Activated CD4-positive, alpha-beta T cell treated with anti-CD3 and anti-CD28 coated beads for 36 hours (primary cell): ENCODE results near the gene TXNRD3. TPM values are rescaled to one million over a fixed set of nuclear protein-coding genes. Genes with fewer than 3 reads are reported as not detected.

Experiments
- ATAC-seq: fragments of 200-7000 bp; cut with Tn5 transposase; one replicate; pipeline ENCODE4 v1.10.0; 2021; ENCODE audit warnings: mild to moderate bottlenecking, moderate library complexity
- CTCF ChIA-PET: fragments of 350-600 bp; sonication (Branson Sonifier 250); formaldehyde crosslinking; loops from one replicate; lab custom pipeline; 2021; ENCODE audit warnings: antibody characterized with exemption; lab: Charles Lee
- POLR2A ChIA-PET: fragments of 350-600 bp; sonication (Branson Sonifier 250); formaldehyde crosslinking; loops from one replicate; lab custom pipeline; 2021; ENCODE audit warnings: antibody characterized with exemption, inconsistent platforms; lab: Charles Lee
- DNase-seq: peaks from one replicate; pipeline ENCODE4 v3.0.0-alpha.2; 2020
- H3K27ac Mint-ChIP-seq: one replicate; pipeline ENCODE4 v1.8.0; 2021; ENCODE audit warnings: mixed read lengths
- H3K27me3 Mint-ChIP-seq: one replicate; pipeline ENCODE4 v1.8.0; 2021; ENCODE audit warnings: mixed read lengths
- H3K36me3 Mint-ChIP-seq: one replicate; pipeline ENCODE4 v1.8.0; 2021; ENCODE audit warnings: low read depth, mixed read lengths
- H3K4me1 Mint-ChIP-seq: one replicate; pipeline ENCODE4 v1.8.0; 2021; ENCODE audit warnings: mixed read lengths
- H3K4me3 Mint-ChIP-seq: one replicate; pipeline ENCODE4 v1.8.0; 2021; ENCODE audit warnings: mild to moderate bottlenecking, moderate library complexity, mixed read lengths
- H3K9me3 Mint-ChIP-seq: one replicate; pipeline ENCODE4 v1.8.0; 2021; ENCODE audit warnings: low read depth, mixed read lengths
- intact Hi-C, 2 experiments: fragments of 100-400 bp; cut with DNase I in 1 of 2; cut with micrococcal nuclease in 1 of 2; formaldehyde crosslinking; loops; one replicate each; pipeline versions ENCODE4 v1.14.2 to v1.15.1; 2022 to 2024; cut with DNase I, micrococcal nuclease
- total RNA-seq, 2 experiments: library from RNA; stranded (reverse); gene quantifications; one replicate each; pipeline ENCODE4 v1.2.3, GENCODE V29; 2021

The TXNRD3 gene
- 1 to 10 TPM; 2.5 to 3.5 TPM for total RNA-seq

DNA sequence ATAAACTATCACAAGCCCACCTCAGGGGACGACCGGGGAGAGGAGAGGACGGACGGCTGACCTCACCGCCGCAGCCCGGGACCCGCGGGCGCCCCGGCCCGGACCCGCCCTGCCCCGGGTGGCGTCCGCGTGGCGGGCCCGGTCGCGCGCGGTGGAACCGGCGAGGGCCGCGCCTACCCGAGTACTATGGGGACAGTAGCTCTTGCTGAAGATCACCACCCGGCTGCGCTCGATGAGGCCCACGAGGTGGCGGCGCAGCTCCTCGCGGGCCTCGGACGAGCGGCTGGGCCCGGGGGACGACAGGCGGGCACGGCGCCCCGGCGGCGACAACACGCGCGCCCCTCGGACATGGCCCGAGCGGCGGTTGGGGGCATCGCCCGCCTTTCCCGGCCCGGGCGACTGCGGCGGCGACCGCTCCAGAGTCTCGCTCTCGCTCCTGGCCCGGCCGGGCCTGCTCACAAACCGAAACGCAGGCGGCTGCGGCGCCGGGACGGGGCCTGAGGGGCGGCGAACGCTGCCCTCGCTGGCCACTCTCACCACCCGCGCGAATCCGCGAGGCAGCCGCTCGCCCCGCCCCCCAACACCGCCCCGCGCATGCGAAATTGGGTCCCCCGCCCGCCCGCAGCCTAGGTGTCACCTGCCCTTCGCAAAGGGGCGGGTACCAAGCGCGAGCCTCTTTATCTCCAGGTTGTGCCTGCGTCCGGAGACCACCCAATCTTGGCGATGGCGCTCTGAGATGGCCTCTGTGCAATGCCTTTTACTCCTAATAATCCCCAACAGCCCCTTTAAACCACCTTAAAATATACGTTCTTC, at the start of gene TXNRD3:
Gene TXNRD3 (minus strand): TSS at position 554 of the 813 bp plus-strand sequence.
- Mint-ChIP-seq H3K9me3 (no peaks in the 10 kb centered on the region), H3K36me3 (peaks cover 3% of the 10 kb centered on the region), H3K27me3 (peaks cover 5% of the 10 kb centered on the region), H3K27ac (peak within 1 kb of the TSS; percentile 60), H3K4me1 (peaks cover 6% of the 10 kb centered on the region), H3K4me3 (peak within 1 kb of the TSS; percentile 74)
- intact Hi-C loops: loop anchor here in 1 of 2 experiments (1.0 kb wide), 3 partner anchors 50 to 328 kb away; partner anchors contain the start of genes CHCHD6 and ZXDC
- ChIA-PET POLR2A (no interaction called here), CTCF (interaction anchor here (0.7 kb wide), 2 partner anchors 28 to 965 kb away, joined by 3 read pairs; no protein-coding TSS in a partner anchor)
- peak; percentile 95 for ATAC-seq
- peak; percentile 87 for DNase-seq

GRCh38 chr3:126703512-126704493, 48.9 kb upstream of the TXNRD3 start, which contains the start of gene CHCHD6:
Gene CHCHD6 (plus strand): TSS chr3:126704240. CDS start chr3:126704313, 73 bp downstream.
- H3K9me3 Mint-ChIP-seq: no peaks in the 10 kb centered on the region
- peaks cover 9% of the 10 kb centered on the region for H3K27me3 Mint-ChIP-seq
- CTCF ChIA-PET: interaction anchor here (1.5 to 1.7 kb wide), 2 partner anchors 11 to 25 kb away, joined by 5 to 7 read pairs; no protein-coding TSS in a partner anchor
- POLR2A ChIA-PET: no interaction called here
- peak within 1 kb of the TSS; percentile 92 for H3K4me3 Mint-ChIP-seq
- H3K27ac Mint-ChIP-seq: peak within 1 kb of the TSS; percentile 82
- peaks cover 11% of the 10 kb centered on the region for H3K36me3 Mint-ChIP-seq
- ATAC-seq: peak; percentile 99
- DNase-seq: peak; percentile 98
- H3K4me1 Mint-ChIP-seq: peaks cover 23% of the 10 kb centered on the region
- intact Hi-C loops: loop anchor here (1.0 to 10.0 kb wide), 12 partner anchors 49 to 1348 kb away; partner anchors contain the start of genes ABTB1 (in 1 of the 2), MCM2 (in 1 of the 2), PLXNA1 (in 1 of the 2) and SEC61A1 (in 1 of the 2)

GRCh38 chr3:126699011-126699410, 44.1 kb upstream of the TXNRD3 start:
- intact Hi-C loops: no loop called here
- CTCF ChIA-PET: interaction anchor here (0.6 kb wide), 1 partner anchor 845 kb away, joined by 4 read pairs; no protein-coding TSS in a partner anchor
- POLR2A ChIA-PET: no interaction called here
- Mint-ChIP-seq H3K36me3 (no peaks in the 10 kb centered on the region), H3K27me3 (peaks cover 34% of the 10 kb centered on the region), H3K4me3 (no peak overlapping the region), H3K4me1 (peaks cover 9% of the 10 kb centered on the region), H3K27ac (no peak overlapping the region), H3K9me3 (no peaks in the 10 kb centered on the region)
- DNase-seq: no peak
- ATAC-seq: no peak

- H3K4me1 Mint-ChIP-seq: no peaks in the 10 kb centered on the region
Measured at GRCh38 chr3:126696701-126697267, 41.9 kb upstream of the TXNRD3 start.

DNA sequence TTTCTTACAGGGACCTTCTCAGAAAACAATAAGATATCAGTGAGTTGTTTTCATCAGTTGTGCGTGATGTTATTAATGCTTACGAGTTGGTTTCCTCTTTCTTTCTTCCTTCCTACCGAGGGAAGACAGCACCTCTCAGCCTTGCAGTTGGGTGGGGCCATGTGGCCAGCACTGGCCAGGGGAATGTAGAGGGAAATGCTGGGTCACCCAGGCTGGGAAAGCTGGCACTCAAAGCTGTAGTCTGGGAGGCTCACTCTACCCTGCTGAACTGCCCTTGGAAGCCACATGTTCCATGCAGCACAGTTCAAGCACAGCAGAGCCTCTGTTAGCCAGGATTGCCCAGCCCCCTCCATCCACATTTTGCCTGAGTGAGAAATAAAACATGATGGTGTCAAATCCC, 39.0 kb upstream of the TXNRD3 start:
- H3K4me3 Mint-ChIP-seq: no peak overlapping the region
- CTCF ChIA-PET: interaction anchor here (0.7 kb wide), 1 partner anchor 340 kb away, joined by 3 read pairs; no protein-coding TSS in a partner anchor
- H3K4me1 Mint-ChIP-seq: no peaks in the 10 kb centered on the region
- DNase-seq (no peak), ATAC-seq (no peak)
- peaks cover 39% of the 10 kb centered on the region for H3K27me3 Mint-ChIP-seq
- POLR2A ChIA-PET: no interaction called here
- no peak overlapping the region for H3K27ac Mint-ChIP-seq
- intact Hi-C loops: no loop called here
- no peaks in the 10 kb centered on the region for H3K9me3 Mint-ChIP-seq
- no peaks in the 10 kb centered on the region for H3K36me3 Mint-ChIP-seq

More at GRCh38 chr3:126696701-126697267, 41.9 kb upstream of the TXNRD3 start:
- ATAC-seq (no peak), DNase-seq (no peak)
- Mint-ChIP-seq H3K4me3 (no peak overlapping the region), H3K27ac (no peak overlapping the region), H3K36me3 (no peaks in the 10 kb centered on the region), H3K9me3 (no peaks in the 10 kb centered on the region), H3K27me3 (peaks cover 36% of the 10 kb centered on the region)
- intact Hi-C loops: no loop called here
- CTCF ChIA-PET: interaction anchor here (0.6 kb wide), 1 partner anchor 11 kb away, joined by 4 read pairs; no protein-coding TSS in a partner anchor
- POLR2A ChIA-PET: no interaction called here

DNA sequence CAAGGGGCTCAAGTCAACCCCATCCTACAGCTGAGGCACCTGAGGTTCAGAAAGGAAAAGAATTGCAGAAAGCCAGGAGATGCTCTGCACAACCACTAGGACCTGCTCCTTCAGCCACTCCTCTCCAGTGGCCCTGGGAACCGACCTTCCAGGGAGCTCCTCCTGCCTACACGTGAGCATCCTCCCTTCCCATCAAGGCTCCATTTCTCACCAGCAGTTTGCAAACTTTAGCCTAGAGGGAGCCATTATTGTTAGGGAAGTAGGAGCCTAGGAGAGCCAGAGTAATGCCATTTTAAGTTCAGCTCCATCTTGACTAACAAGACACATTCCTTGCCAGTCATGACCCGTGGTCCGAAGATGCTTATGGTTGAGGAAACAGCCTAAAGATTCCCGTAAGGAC, 37.9 kb upstream of the TXNRD3 start:
- ATAC-seq (no peak), DNase-seq (no peak)
- Mint-ChIP-seq H3K4me1 (no peaks in the 10 kb centered on the region), H3K27ac (no peak overlapping the region), H3K36me3 (no peaks in the 10 kb centered on the region), H3K27me3 (peaks cover 37% of the 10 kb centered on the region), H3K9me3 (no peaks in the 10 kb centered on the region), H3K4me3 (no peak overlapping the region)
- POLR2A ChIA-PET: no interaction called here
- intact Hi-C loops: no loop called here
- CTCF ChIA-PET: interaction anchor here (1.0 to 1.1 kb wide), 2 partner anchors 10 to 13 kb away, joined by 3 to 5 read pairs; no protein-coding TSS in a partner anchor

- DNase-seq: no peak
- no peak overlapping the region for H3K4me3 Mint-ChIP-seq
- ATAC-seq: no peak
- no peaks in the 10 kb centered on the region for H3K9me3 Mint-ChIP-seq
- no peak overlapping the region for H3K27ac Mint-ChIP-seq
- no peaks in the 10 kb centered on the region for H3K36me3 Mint-ChIP-seq
- ChIA-PET POLR2A (no interaction called here), CTCF (no interaction called here)
- H3K27me3 Mint-ChIP-seq: peaks cover 32% of the 10 kb centered on the region
- no peaks in the 10 kb centered on the region for H3K4me1 Mint-ChIP-seq
- intact Hi-C loops: no loop called here
Measured at GRCh38 chr3:126691765-126692164, 36.8 kb upstream of the TXNRD3 start.

DNA sequence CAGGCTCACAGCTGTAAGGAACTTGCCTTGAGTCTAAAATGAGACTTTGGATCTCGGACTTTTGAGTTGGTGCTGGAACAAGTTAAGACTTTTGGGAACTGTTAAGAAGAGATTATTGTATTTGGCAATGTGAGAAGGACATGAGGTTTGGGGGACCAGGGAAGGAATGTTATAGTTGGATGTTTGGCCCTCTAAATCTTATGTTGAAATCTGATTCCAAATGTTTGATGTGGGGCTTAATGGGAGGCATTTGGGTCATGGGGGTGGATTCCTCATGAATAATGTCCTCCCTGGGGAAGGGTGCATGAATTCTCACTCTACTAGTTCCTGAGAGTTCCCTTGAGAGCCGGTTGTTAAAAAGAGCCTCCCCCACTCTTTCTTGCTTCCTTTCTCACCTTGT, 30.6 kb upstream of the TXNRD3 start:
- Mint-ChIP-seq H3K27ac (no peak overlapping the region), H3K36me3 (no peaks in the 10 kb centered on the region), H3K4me3 (no peak overlapping the region), H3K4me1 (no peaks in the 10 kb centered on the region), H3K9me3 (no peaks in the 10 kb centered on the region), H3K27me3 (peaks cover 3% of the 10 kb centered on the region)
- ATAC-seq (no peak), DNase-seq (no peak)
- CTCF ChIA-PET: no interaction called here
- intact Hi-C loops: no loop called here
- POLR2A ChIA-PET: no interaction called here

DNA sequence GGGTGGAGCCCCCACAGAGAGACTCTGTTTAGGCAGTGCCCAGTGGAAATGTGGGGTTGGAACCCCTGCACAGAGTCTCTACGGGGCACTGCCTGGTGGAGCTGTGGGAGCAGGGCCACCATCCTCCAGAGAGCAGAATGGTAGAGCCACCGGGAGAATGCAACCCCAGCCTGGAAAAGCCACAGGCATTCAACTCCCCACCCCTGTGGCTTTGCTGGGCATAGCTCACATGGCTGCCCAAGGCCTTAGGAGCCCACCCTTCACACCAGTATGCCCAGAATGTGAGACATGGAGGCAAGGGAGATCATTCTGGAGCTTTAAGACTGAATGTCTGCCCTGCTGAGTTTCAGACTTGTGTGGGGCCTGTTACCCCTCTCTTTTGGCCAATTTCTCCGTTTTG, 30.1 kb upstream of the TXNRD3 start:
- no peaks in the 10 kb centered on the region for H3K4me1 Mint-ChIP-seq
- DNase-seq (no peak), ATAC-seq (no peak)
- H3K27me3 Mint-ChIP-seq: peaks cover 3% of the 10 kb centered on the region
- intact Hi-C loops: no loop called here
- no peak overlapping the region for H3K4me3 Mint-ChIP-seq
- H3K27ac Mint-ChIP-seq: no peak overlapping the region
- CTCF ChIA-PET: no interaction called here
- POLR2A ChIA-PET: no interaction called here
- H3K9me3 Mint-ChIP-seq: no peaks in the 10 kb centered on the region
- H3K36me3 Mint-ChIP-seq: no peaks in the 10 kb centered on the region

GRCh38 chr3:126684218-126684751, 29.4 kb upstream of the TXNRD3 start:
- intact Hi-C loops: no loop called here
- no peak overlapping the region for H3K4me3 Mint-ChIP-seq
- no peaks in the 10 kb centered on the region for H3K9me3 Mint-ChIP-seq
- no peaks in the 10 kb centered on the region for H3K36me3 Mint-ChIP-seq
- ChIA-PET CTCF (interaction anchor here (0.6 kb wide), 1 partner anchor 53 kb away, joined by 3 read pairs; no protein-coding TSS in a partner anchor), POLR2A (no interaction called here)
- peaks cover 2% of the 10 kb centered on the region for H3K27me3 Mint-ChIP-seq
- no peak for DNase-seq
- H3K27ac Mint-ChIP-seq: no peak overlapping the region
- H3K4me1 Mint-ChIP-seq: no peaks in the 10 kb centered on the region
- ATAC-seq: no peak
